Neural cell (in vitro differentiated cells): Measurements from ENCODE around the gene SPATA3. TPM values are rescaled to one million over a fixed set of nuclear protein-coding genes. Genes with fewer than 3 reads are reported as not detected.

ENCODE experiments used
- H2AFZ ChIP-seq: fragments of 200-600, 300-800 bp; sonication (generic), shearing (Covaris generic); 2 replicates; pipeline ENCODE4 v1.6.0; 2014; ENCODE audit warnings: low read depth, mild to moderate bottlenecking, antibody characterized with exemption, low read length, moderate library complexity
- H3F3A ChIP-seq: fragments of 200-600 bp; shearing (Covaris generic); 2 replicates; pipeline ENCODE4 v1.6.1; 2016; ENCODE audit warnings: mild to moderate bottlenecking, moderate library complexity, mixed read lengths, antibody characterized with exemption, low read length; ENCODE audit not compliant: insufficient read depth, poor library complexity, severe bottlenecking
- H3K27ac ChIP-seq: fragments of 200-600, 300-800 bp; sonication (generic), shearing (Covaris generic); 2 replicates; pipeline ENCODE4 v1.5.1; 2014; ENCODE audit warnings: mild to moderate bottlenecking, low read length, moderate library complexity
- H3K27me3 ChIP-seq: fragments of 300-800, 200-600 bp; sonication (generic), shearing (Covaris generic); 2 replicates; pipeline ENCODE4 v1.6.0; 2014; ENCODE audit warnings: mild to moderate bottlenecking, low read depth, low read length, moderate library complexity; ENCODE audit not compliant: insufficient read depth
- H3K36me3 ChIP-seq: fragments of 300-800, 200-600 bp; sonication (generic), shearing (Covaris generic); 2 replicates; pipeline ENCODE4 v1.5.1; 2014; ENCODE audit warnings: mild to moderate bottlenecking, antibody characterized with exemption, low read length, moderate library complexity; ENCODE audit not compliant: insufficient read depth
- H3K4me2 ChIP-seq: fragments of 300-800, 200-600 bp; sonication (generic), shearing (Covaris generic); 2 replicates; pipeline ENCODE4 v1.6.0; 2014; ENCODE audit warnings: mild to moderate bottlenecking, low read length
- H3K4me3 ChIP-seq: fragments of 300-800, 200-600 bp; sonication (generic), shearing (Covaris generic); 2 replicates; pipeline ENCODE4 v1.5.1; 2014; ENCODE audit warnings: mild to moderate bottlenecking, low read length, moderate library complexity
- H3K79me2 ChIP-seq: fragments of 200-600 bp; shearing (Covaris generic); replicated peaks from 2 replicates; pipeline ENCODE4 v1.6.0; 2014; ENCODE audit warnings: mild to moderate bottlenecking, low read length, moderate library complexity; ENCODE audit not compliant: insufficient read depth
- H3K9ac ChIP-seq: fragments of 300-800, 200-600 bp; sonication (generic), shearing (Covaris generic); 2 replicates; pipeline ENCODE4 v1.6.1; 2016; ENCODE audit warnings: mild to moderate bottlenecking, low read length, mixed read lengths
- H3K9me2 ChIP-seq: fragments of 200-600 bp; shearing (Covaris generic); 2 replicates; pipeline ENCODE4 v1.6.1; 2016; ENCODE audit warnings: mild to moderate bottlenecking, low read length, mixed read lengths; ENCODE audit not compliant: insufficient read depth
- H3K9me3 ChIP-seq: fragments of 200-600, 300-800 bp; sonication (generic), shearing (Covaris generic); 2 replicates; pipeline ENCODE4 v1.6.1; 2016; ENCODE audit warnings: mild to moderate bottlenecking, mixed run types, low read length, moderate library complexity, mixed read lengths
- H4K20me1 ChIP-seq: fragments of 200-600 bp; shearing (Covaris generic); 2 replicates; pipeline ENCODE4 v1.6.1; 2016; ENCODE audit warnings: mild to moderate bottlenecking, mixed run types; ENCODE audit not compliant: insufficient read depth
- CTCF ChIP-seq: fragments of 450-650 bp; IDR thresholded peaks from 2 replicates; pipeline ENCODE4 v1.5.1; 2014; ENCODE audit warnings: antibody characterized with exemption, mild to moderate bottlenecking, moderate library complexity; ENCODE audit not compliant: poor library complexity, severe bottlenecking
- EP300 ChIP-seq: fragments of 450-650 bp; conservative IDR thresholded peaks from 2 replicates; pipeline ENCODE4 v1.6.1; 2014; ENCODE audit warnings: antibody characterized with exemption, mild to moderate bottlenecking, moderate library complexity; ENCODE audit not compliant: poor library complexity, severe bottlenecking
- EZH2 ChIP-seq: fragments of 200-600, 300-800 bp; shearing (Covaris generic), sonication (generic); IDR thresholded peaks from 2 replicates; pipeline ENCODE4 v1.6.1; 2014; ENCODE audit warnings: antibody characterized with exemption, low read length, borderline replicate concordance, mild to moderate bottlenecking; ENCODE audit not compliant: insufficient read depth, poor library complexity, severe bottlenecking
- MXI1 ChIP-seq: fragments of 450-650 bp; conservative IDR thresholded peaks from 2 replicates; pipeline ENCODE4 v1.6.1; 2014; ENCODE audit warnings: antibody characterized with exemption, mild to moderate bottlenecking; ENCODE audit not compliant: poor library complexity, severe bottlenecking
- POLR2AphosphoS5 ChIP-seq: IDR thresholded peaks from 2 replicates; pipeline ENCODE4 v1.6.1; 2012
- RAD21 ChIP-seq: fragments of 450-650 bp; conservative IDR thresholded peaks from 2 replicates; pipeline ENCODE4 v1.6.1; 2014; ENCODE audit warnings: antibody characterized with exemption, mild to moderate bottlenecking, moderate library complexity
- REST ChIP-seq: IDR thresholded peaks from 2 replicates; pipeline ENCODE4 v1.6.1; 2012; ENCODE audit warnings: borderline replicate concordance
- SMC3 ChIP-seq: fragments of 450-650 bp; conservative IDR thresholded peaks from 2 replicates; pipeline ENCODE4 v1.6.1; 2014; ENCODE audit warnings: antibody characterized with exemption, mild to moderate bottlenecking, moderate library complexity; ENCODE audit not compliant: poor library complexity
- TAF1 ChIP-seq: IDR thresholded peaks from 2 replicates; pipeline ENCODE4 v1.6.1; 2012; ENCODE audit warnings: low read depth
- polyA plus RNA-seq: library from polyadenylated mRNA; depleted of rRNA; stranded (reverse); fragments of >200 nt; gene quantifications from 2 replicates; pipeline ENCODE4 v1.2.3, GENCODE V29; 2014

The SPATA3 gene
- polyA plus RNA-seq, 1 donor from 2014 or later = not detected

GRCh38 chr2:230986520-230987136, 9.3 kb upstream of the SPATA3 start:
- Histone ChIP-seq H3K9me2 (no peaks in the 10 kb centered on the region), H2AFZ (no peak overlapping the region), H3K9ac (no peak overlapping the region), H3K27me3 (no peaks in the 10 kb centered on the region), H3K4me2 (no peak overlapping the region), H3K4me3 (peak overlapping the region; percentile 53), H3K9me3 (no peaks in the 10 kb centered on the region), H3K36me3 (no peaks in the 10 kb centered on the region), H3K79me2 (no peaks in the 10 kb centered on the region), H4K20me1 (no peaks in the 10 kb centered on the region), H3F3A (no peaks in the 10 kb centered on the region), H3K27ac (no peak overlapping the region)
- TF ChIP-seq TAF1 (no peak), POLR2AphosphoS5 (no peak), RAD21 (no peak), EP300 (no peak), EZH2 (no peak), SMC3 (no peak), REST (no peak), CTCF (no peak), MXI1 (no peak)

- Histone ChIP-seq H3K27me3 (no peaks in the 10 kb centered on the region), H3F3A (no peaks in the 10 kb centered on the region), H3K9ac (no peak overlapping the region), H3K9me2 (no peaks in the 10 kb centered on the region), H3K36me3 (no peaks in the 10 kb centered on the region), H2AFZ (no peak overlapping the region), H3K4me2 (no peak overlapping the region), H4K20me1 (no peaks in the 10 kb centered on the region), H3K79me2 (no peaks in the 10 kb centered on the region), H3K9me3 (no peaks in the 10 kb centered on the region), H3K27ac (no peak overlapping the region), H3K4me3 (peak overlapping the region; percentile 53)
- TF ChIP-seq SMC3 (peak; percentile 99), CTCF (peak; percentile 92), EP300 (no peak), TAF1 (no peak), REST (no peak), EZH2 (no peak), MXI1 (peak; percentile 67), POLR2AphosphoS5 (no peak), RAD21 (peak; percentile 94)
Measured at GRCh38 chr2:230987137-230988020, 8.5 kb upstream of the SPATA3 start.
